Stimulated activated CD8-positive, alpha-beta memory T cell treated with anti-CD3 and anti-CD28 coated beads, Interleukin-4, amount 100 ng/mL, for 48 hours (primary cell): Measurements from ENCODE around the gene RABGEF1.
"Not testable (repeated sequence)": the region's sequence is repeated elsewhere in the genome, so short reads cannot be mapped to it uniquely, and the experiment has no call there.

Experiments used
- DNase-seq: peaks from one replicate; pipeline ENCODE4 v3.0.0-alpha.2; 2020

Gene RABGEF1

GRCh38 chr7:66767486-66767885 lies 27.0 kb downstream of the RABGEF1 start:
- DNase-seq, result not testable (repeated sequence)

GRCh38 chr7:66768865-66769832 lies 28.6 kb downstream of the RABGEF1 start:
- DNase-seq, result no peak

- no peak for DNase-seq
These were observed 29.4 kb downstream of the RABGEF1 start for GRCh38 chr7:66769833-66770512.

- DNase-seq, result no peak
These were observed 31.3 kb downstream of the RABGEF1 start for GRCh38 chr7:66771795-66772194.

- DNase-seq, result not testable (repeated sequence)
These were observed 33.2 kb downstream of the RABGEF1 start for GRCh38 chr7:66773744-66774143.

GRCh38 chr7:66776383-66776782 lies 35.9 kb downstream of the RABGEF1 start:
- DNase-seq, result not testable (repeated sequence)

- DNase-seq, result no peak
These were observed 36.4 kb downstream of the RABGEF1 start for GRCh38 chr7:66776800-66777442.

- DNase-seq, result no peak
These were observed 37.7 kb downstream of the RABGEF1 start for GRCh38 chr7:66778201-66778600.

- DNase-seq, result no peak
These were observed 39.3 kb downstream of the RABGEF1 start for GRCh38 chr7:66779669-66780409.

- DNase-seq, result no peak
These were observed 41.0 kb downstream of the RABGEF1 start for GRCh38 chr7:66781408-66782090.

- DNase-seq, result not testable (repeated sequence)
These were observed 42.3 kb downstream of the RABGEF1 start for GRCh38 chr7:66782875-66783274.

GRCh38 chr7:66783887-66784595 lies 43.5 kb downstream of the RABGEF1 start:
- not testable (repeated sequence) for DNase-seq

GRCh38 chr7:66790196-66790595 lies 49.7 kb downstream of the RABGEF1 start:
- no peak for DNase-seq

GRCh38 chr7:66790725-66791124 lies 50.2 kb downstream of the RABGEF1 start:
- DNase-seq, result no peak

- DNase-seq, result no peak
These were observed 60.1 kb downstream of the RABGEF1 start for GRCh38 chr7:66800591-66800990.

- no peak for DNase-seq
These were observed 63.5 kb downstream of the RABGEF1 start for GRCh38 chr7:66804001-66804400.

- DNase-seq, result no peak
These were observed 67.2 kb downstream of the RABGEF1 start for GRCh38 chr7:66807736-66808135.

- DNase-seq, result no peak
These were observed 70.2 kb downstream of the RABGEF1 start for GRCh38 chr7:66810716-66811115.

GRCh38 chr7:66815186-66815875 lies 74.8 kb downstream of the RABGEF1 start:
- not testable (repeated sequence) for DNase-seq

- no peak for DNase-seq
These were observed 75.4 kb downstream of the RABGEF1 start for GRCh38 chr7:66815951-66816350.

GRCh38 chr7:66816658-66817057 lies 76.1 kb downstream of the RABGEF1 start:
- DNase-seq, result not testable (repeated sequence)
